HEK293T (cell line): Measurements from ENCODE around the gene SLC26A8.

ENCODE experiments used
- ARNT ChIP-seq: fragments of 450-650 bp; IDR thresholded peaks from 2 replicates; pipeline ENCODE4 v1.6.1; 2017; ENCODE audit warnings: mild to moderate bottlenecking
- CTBP1 ChIP-seq: fragments of 450-650 bp; IDR thresholded peaks from 2 replicates; pipeline ENCODE4 v1.6.1; 2016; ENCODE audit warnings: borderline replicate concordance
- NFRKB ChIP-seq: fragments of 450-650 bp; IDR thresholded peaks from 2 replicates; pipeline ENCODE4 v1.6.1; 2016; ENCODE audit warnings: mild to moderate bottlenecking, moderate library complexity
- SP1 ChIP-seq: fragments of 450-650 bp; IDR thresholded peaks from 2 replicates; pipeline ENCODE4 v1.6.1; 2017
- SUZ12 ChIP-seq: fragments of 450-650 bp; IDR thresholded peaks from 2 replicates; pipeline ENCODE4 v1.6.1; 2016; ENCODE audit warnings: mild to moderate bottlenecking

GRCh38 chr6:36052097-36052496 lies 27.7 kb upstream of the SLC26A8 start:
- TF ChIP-seq ARNT, result no peak
- no peak for TF ChIP-seq NFRKB
- no peak for TF ChIP-seq SP1
- TF ChIP-seq CTBP1, result no peak
- TF ChIP-seq SUZ12, result no peak
